COLO668 (cell line): ENCODE measurements around the gene MTNR1A.

Source experiments
- DNase-seq: peaks from one replicate; lab custom pipeline; 2025; ENCODE audit not compliant: unreplicated experiment; lab: John Stamatoyannopoulos, UW

MTNR1A gene

GRCh38 chr4:186497043-186497442 lies 58.3 kb downstream of the MTNR1A start:
- DNase-seq: no peak

GRCh38 chr4:186494496-186494895 lies 60.9 kb downstream of the MTNR1A start:
- no peak for DNase-seq

GRCh38 chr4:186487726-186488125 lies 67.6 kb downstream of the MTNR1A start:
- DNase-seq: no peak

GRCh38 chr4:186486172-186486571 lies 69.2 kb downstream of the MTNR1A start:
- no peak for DNase-seq

GRCh38 chr4:186485561-186486062 lies 69.8 kb downstream of the MTNR1A start:
- no peak for DNase-seq

- DNase-seq: no peak
Observed at GRCh38 chr4:186485150-186485549, 70.2 kb downstream of the MTNR1A start.

- DNase-seq: no peak
Observed at GRCh38 chr4:186483656-186484055, 71.7 kb downstream of the MTNR1A start.
